ENCODE measurements around the gene SYTL3. TPM values are rescaled to one million over a fixed set of nuclear protein-coding genes. Genes with fewer than 3 reads are reported as not detected.

Gene SYTL3
- polyA plus RNA-seq, 1 of the 3 experiments (the other 2 are of a cell fraction) = 2.3 TPM

GRCh38 chr6:158687506-158687905, 37.7 kb downstream of the SYTL3 start:
- POLR2A ChIA-PET = no interaction called here
- Histone ChIP-seq H3K27ac (ENCODE audit: low read depth in 2 of 2, low read length in 1 of 2) (no peak overlapping the region), H3K9me3 (no peaks in the 10 kb centered on the region), H3K4me1 (ENCODE audit: control insufficient read depth in 1 of 2, insufficient read depth in 2 of 2, low read depth in 1 of 2, low read length in 1 of 2) (no peaks in the 10 kb centered on the region), H4K20me1 (ENCODE audit: insufficient read depth) (no peaks in the 10 kb centered on the region), H2AFZ (ENCODE audit: low read depth) (no peak overlapping the region), H3K9ac (no peak overlapping the region), H3K4me2 (no peak overlapping the region), H3K4me3 (ENCODE audit: low read depth in 2 of 2, low read length in 1 of 2) (no peak overlapping the region), H3K36me3 (replicated peaks in 1 of 2; ENCODE audit: control insufficient read depth in 1 of 2, insufficient read depth in 2 of 2, low read length in 1 of 2) (no peaks in the 10 kb centered on the region), H3K27me3 (ENCODE audit: insufficient read depth) (no peaks in the 10 kb centered on the region), H3K79me2 (ENCODE audit: insufficient read depth) (no peaks in the 10 kb centered on the region), H3K9me2 (no peaks in the 10 kb centered on the region), H3F3A (replicated peaks; ENCODE audit: insufficient read depth) (peaks cover 8% of the 10 kb centered on the region)
- WGBS (ENCODE audit: low lambda C conversion rate) = 92% methylated on average over 3 of the region's 4 CpGs
- CTCF ChIA-PET = interaction anchor here (0.6 to 3.8 kb wide), 3 partner anchors 14 to 466 kb away, joined by 3 to 11 read pairs (median 3); no protein-coding TSS in a partner anchor
- TF ChIP-seq TEAD4 (IDR thresholded peaks at IDR 0.05; ENCODE audit: borderline replicate concordance, insufficient read depth) (no peak), GATA2 (CRISPR knock-in tag; IDR thresholded peaks at IDR 0.05) (no peak)
- no peak for DNase-seq

- CTCF ChIA-PET = interaction anchor here (1.2 to 3.8 kb wide), 2 partner anchors 284 to 477 kb away, joined by 3 to 11 read pairs; no protein-coding TSS in a partner anchor
- peaks cover 8% of the 10 kb centered on the region for H3F3A ChIP-seq (replicated peaks; ENCODE audit: insufficient read depth)
- H3K9me2 ChIP-seq = no peaks in the 10 kb centered on the region
- no peaks in the 10 kb centered on the region for H3K9me3 ChIP-seq
- H3K36me3 ChIP-seq (replicated peaks in 1 of 2; ENCODE audit: control insufficient read depth in 1 of 2, insufficient read depth in 2 of 2, low read length in 1 of 2) = no peaks in the 10 kb centered on the region
- no peak overlapping the region for H3K4me2 ChIP-seq
- POLR2A ChIA-PET = no interaction called here
- H4K20me1 ChIP-seq (ENCODE audit: insufficient read depth) = no peaks in the 10 kb centered on the region
- H3K79me2 ChIP-seq (ENCODE audit: insufficient read depth) = no peaks in the 10 kb centered on the region
- WGBS (ENCODE audit: low lambda C conversion rate) = 63% methylated on average over 1 of the region's 1 CpG
- no peak overlapping the region for H3K27ac ChIP-seq (ENCODE audit: low read depth in 2 of 2, low read length in 1 of 2)
- no peak overlapping the region for H3K9ac ChIP-seq
- H3K27me3 ChIP-seq (ENCODE audit: insufficient read depth) = no peaks in the 10 kb centered on the region
- DNase-seq = no peak
- TF ChIP-seq MEF2A (IDR thresholded peaks at IDR 0.05; ENCODE audit: borderline replicate concordance, low read depth) (no peak), RAD21 (IDR thresholded peaks at IDR 0.05; ENCODE audit: low read length) (no peak), EZH2phosphoT487 (IDR thresholded peaks at IDR 0.05; ENCODE audit: borderline replicate concordance, low read depth) (no peak), CTCF (IDR thresholded peaks at IDR 0.05) (no peak), RXRA (IDR thresholded peaks at IDR 0.05; ENCODE audit: borderline replicate concordance, low read depth) (no peak), PBX3 (IDR thresholded peaks at IDR 0.05) (no peak)
- no peak overlapping the region for H3K4me3 ChIP-seq (ENCODE audit: low read depth in 2 of 2, low read length in 1 of 2)
- H3K4me1 ChIP-seq (ENCODE audit: control insufficient read depth in 1 of 2, insufficient read depth in 2 of 2, low read depth in 1 of 2, low read length in 1 of 2) = no peaks in the 10 kb centered on the region
- H2AFZ ChIP-seq (ENCODE audit: low read depth) = no peak overlapping the region
Measured at GRCh38 chr6:158688860-158689259, 39.0 kb downstream of the SYTL3 start.

GRCh38 chr6:158694913-158695312, 45.1 kb downstream of the SYTL3 start:
- Histone ChIP-seq H3K36me3 (replicated peaks in 1 of 2; ENCODE audit: control insufficient read depth in 1 of 2, insufficient read depth in 2 of 2, low read length in 1 of 2) (no peaks in the 10 kb centered on the region), H3K9ac (no peak overlapping the region), H3K9me3 (no peaks in the 10 kb centered on the region), H3K4me1 (ENCODE audit: control insufficient read depth in 1 of 2, insufficient read depth in 2 of 2, low read depth in 1 of 2, low read length in 1 of 2) (no peaks in the 10 kb centered on the region), H3K4me2 (no peak overlapping the region), H3F3A (replicated peaks; ENCODE audit: insufficient read depth) (no peaks in the 10 kb centered on the region), H2AFZ (ENCODE audit: low read depth) (no peak overlapping the region), H3K4me3 (ENCODE audit: low read depth in 2 of 2, low read length in 1 of 2) (no peak overlapping the region), H3K79me2 (ENCODE audit: insufficient read depth) (no peaks in the 10 kb centered on the region), H3K9me2 (no peaks in the 10 kb centered on the region), H3K27me3 (ENCODE audit: insufficient read depth) (no peaks in the 10 kb centered on the region), H3K27ac (ENCODE audit: low read depth in 2 of 2, low read length in 1 of 2) (no peak overlapping the region), H4K20me1 (ENCODE audit: insufficient read depth) (no peaks in the 10 kb centered on the region)
- DNase-seq = no peak
- ChIA-PET POLR2A (no interaction called here), CTCF (interaction anchor here (1.0 kb wide), 1 partner anchor 9 kb away, joined by 3 read pairs; no protein-coding TSS in a partner anchor)
- no peak for TF ChIP-seq RCOR1 (IDR thresholded peaks at IDR 0.05; ENCODE audit: low read length)
- TF ChIP-seq RXRA (IDR thresholded peaks at IDR 0.05; ENCODE audit: borderline replicate concordance, low read depth) = no peak
- no peak for TF ChIP-seq JUND (IDR thresholded peaks at IDR 0.05)
- no peak for TF ChIP-seq FOSL2 (IDR thresholded peaks at IDR 0.05; ENCODE audit: borderline replicate concordance, low read depth)
- no peak for TF ChIP-seq TCF12 (IDR thresholded peaks at IDR 0.05)
- TF ChIP-seq YY1 (IDR thresholded peaks at IDR 0.05; ENCODE audit: low read depth) = no peak
- WGBS (ENCODE audit: low lambda C conversion rate) = 87% methylated on average over 3 of the region's 3 CpGs
